Kidney (tissue), 14 donors: ENCODE data around the gene STX8. TPM values are rescaled to one million over a fixed set of nuclear protein-coding genes. Genes with fewer than 3 reads are reported as not detected.
A peak's percentile ranks its signal among the peaks of the same experiment; 100 is the strongest.

Source experiments
- DNase-seq, 5 donors: peaks; one replicate each; pipeline ENCODE4 v3.0.0-alpha.2; 2013 to 2020
- FAIRE-seq: peaks from 2 replicates; lab custom pipeline; 2012; peaks lifted over from hg19 to GRCh38; lab: Jason Lieb, UNC
- H3K27ac ChIP-seq, 2 donors: one replicate each; pipeline ENCODE4 v1.7.0; 2013; ENCODE audit warnings: low read depth in 2 of 2, low read length in 2 of 2, inconsistent platforms in 1 of 2
- H3K27me3 ChIP-seq: one replicate; pipeline ENCODE4 v1.7.1; 2013; ENCODE audit warnings: low read length, inconsistent platforms; ENCODE audit not compliant: control insufficient read depth, insufficient read depth
- H3K36me3 ChIP-seq, 3 donors: one replicate each; pipeline versions ENCODE4 v1.7.0 to v1.7.1; 2013; ENCODE audit warnings: low read length in 3 of 3, control low read depth in 1 of 3, inconsistent platforms in 1 of 3; ENCODE audit not compliant: insufficient read depth in 3 of 3, control insufficient read depth in 2 of 3
- H3K4me1 ChIP-seq, 3 donors: one replicate each; pipeline versions ENCODE4 v1.7.0 to v1.7.1; 2013; ENCODE audit warnings: low read length in 3 of 3, inconsistent platforms in 1 of 3, low read depth in 1 of 3; ENCODE audit not compliant: control insufficient read depth in 2 of 3, insufficient read depth in 2 of 3
- H3K4me3 ChIP-seq, 3 donors: one replicate each; pipeline versions ENCODE4 v1.7.0 to v1.8.1; 2013; ENCODE audit warnings: low read length in 3 of 3, control low read depth in 1 of 3, inconsistent platforms in 1 of 3
- H3K9ac ChIP-seq, 3 donors: one replicate each; pipeline versions ENCODE4 v1.7.0 to v1.7.1; 2013; ENCODE audit warnings: low read length in 3 of 3, control low read depth in 1 of 3, inconsistent platforms in 1 of 3
- H3K9me3 ChIP-seq, 3 donors: one replicate each; pipeline versions ENCODE4 v1.7.0 to v1.7.1; 2013; ENCODE audit warnings: low read length in 3 of 3, control low read depth in 1 of 3, inconsistent platforms in 1 of 3; ENCODE audit not compliant: control insufficient read depth in 2 of 3, insufficient read depth in 1 of 3
- intact Hi-C: fragments of 100-400 bp; cut with DNase I; formaldehyde crosslinking; loops from one replicate; pipeline ENCODE4 v1.11.1; 2022
- polyA plus RNA-seq: library from polyadenylated mRNA; stranded (reverse); fragments of 350-450 nt; fragmentation: Illumina TruSeq; extraction: RNeasy Lipid Tissue Mini Kit (QIAGEN cat#74804); gene quantifications from one replicate; pipeline ENCODE4 v1.2.3, GENCODE V29; 2014; ENCODE audit warnings: low read depth, low replicate concordance; ENCODE audit not compliant: insufficient read depth
- total RNA-seq: library from RNA; stranded (reverse); fragmentation: NEBNext Ultra II Directional; extraction: Animal tissue kit (Norgen Biotek cat#: 25700); gene quantifications from one replicate; pipeline ENCODE4 v1.2.1, GENCODE V29; 2021
- TF ChIP-seq, protein P1 (sequence below): IDR thresholded peaks from 3 replicates; pipeline ENCODE4 v1.5.1; 2012; ENCODE audit warnings: mild to moderate bottlenecking, moderate library complexity, borderline replicate concordance; ENCODE audit not compliant: insufficient read depth; ENCODE audit errors: extremely low read depth
- donor health status: control.
- donor health status: control.
- donor health status: control.
- donor health status: control.
- donor health status: control.
- donor health status: DM: yes; HTN: yes; CAD: no.
- donor health status: Normal renal cell carcinoma (clear cell type).

Gene STX8
- total and polyA plus RNA-seq, 2 donors from 2014 or later: 67.2 to 127 TPM

DNA sequence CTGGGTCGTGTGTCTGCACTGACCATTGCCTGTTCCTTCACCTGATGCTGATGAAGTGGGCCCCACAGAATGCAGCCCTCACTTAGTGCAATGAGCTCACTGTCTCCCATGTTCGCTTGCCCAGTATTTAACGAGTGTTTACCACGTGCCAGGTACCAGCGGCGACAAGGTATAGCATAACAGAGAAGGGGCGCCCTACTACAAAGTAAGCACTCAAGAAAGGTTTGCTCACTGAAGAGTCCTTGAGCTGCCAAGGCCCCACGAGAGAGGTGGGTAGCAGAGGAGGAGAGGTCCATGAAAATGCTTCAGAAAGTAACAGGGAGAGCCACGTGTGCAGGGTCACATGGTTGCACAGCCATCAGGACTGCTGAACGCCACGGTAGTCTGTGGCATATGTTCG lies 324.3 kb downstream of the STX8 start:
- no peak for FAIRE-seq
- TF ChIP-seq, protein P1, sequence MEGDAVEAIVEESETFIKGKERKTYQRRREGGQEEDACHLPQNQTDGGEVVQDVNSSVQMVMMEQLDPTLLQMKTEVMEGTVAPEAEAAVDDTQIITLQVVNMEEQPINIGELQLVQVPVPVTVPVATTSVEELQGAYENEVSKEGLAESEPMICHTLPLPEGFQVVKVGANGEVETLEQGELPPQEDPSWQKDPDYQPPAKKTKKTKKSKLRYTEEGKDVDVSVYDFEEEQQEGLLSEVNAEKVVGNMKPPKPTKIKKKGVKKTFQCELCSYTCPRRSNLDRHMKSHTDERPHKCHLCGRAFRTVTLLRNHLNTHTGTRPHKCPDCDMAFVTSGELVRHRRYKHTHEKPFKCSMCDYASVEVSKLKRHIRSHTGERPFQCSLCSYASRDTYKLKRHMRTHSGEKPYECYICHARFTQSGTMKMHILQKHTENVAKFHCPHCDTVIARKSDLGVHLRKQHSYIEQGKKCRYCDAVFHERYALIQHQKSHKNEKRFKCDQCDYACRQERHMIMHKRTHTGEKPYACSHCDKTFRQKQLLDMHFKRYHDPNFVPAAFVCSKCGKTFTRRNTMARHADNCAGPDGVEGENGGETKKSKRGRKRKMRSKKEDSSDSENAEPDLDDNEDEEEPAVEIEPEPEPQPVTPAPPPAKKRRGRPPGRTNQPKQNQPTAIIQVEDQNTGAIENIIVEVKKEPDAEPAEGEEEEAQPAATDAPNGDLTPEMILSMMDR: no peak

DNA sequence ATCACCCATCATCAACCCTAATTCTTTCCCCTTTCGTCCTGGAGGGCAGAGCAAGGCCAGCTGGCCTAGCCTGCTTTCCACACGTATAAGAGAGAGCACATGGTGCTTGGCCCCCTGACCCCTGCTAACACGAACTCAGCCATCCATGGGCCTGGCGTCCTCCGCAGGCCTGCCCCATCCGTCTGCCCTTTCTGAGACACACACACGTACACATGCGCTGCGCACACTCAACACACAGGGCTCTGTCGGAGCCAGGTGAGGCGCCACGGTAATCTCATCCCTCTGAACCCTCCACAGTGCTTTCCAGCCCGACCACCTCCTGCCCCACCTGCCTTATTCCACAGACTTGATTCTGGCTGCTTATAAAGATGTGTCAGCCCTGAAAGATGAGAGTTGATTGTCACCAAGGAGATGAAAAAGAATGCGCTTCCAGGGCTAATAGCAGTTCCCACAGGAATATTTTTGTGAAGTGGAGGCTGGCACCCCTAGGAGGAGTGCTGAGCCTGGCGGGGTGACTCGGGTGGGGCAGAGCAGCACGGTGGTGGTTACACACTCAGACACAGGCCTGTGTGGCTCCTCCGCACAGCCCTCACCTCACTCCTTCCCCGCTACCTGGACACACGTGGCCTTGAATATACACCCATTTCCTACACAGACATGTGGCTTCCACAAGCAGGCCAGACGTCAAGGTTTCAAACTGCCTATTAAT lies 326.2 kb downstream of the STX8 start:
- FAIRE-seq (no peak), DNase-seq (peak in 1 of 5 donors; percentile 37)
- TF ChIP-seq, protein P1: no peak
- Histone ChIP-seq H3K36me3 (no peaks in the 10 kb centered on the region), H3K9me3 (no peaks in the 10 kb centered on the region), H3K4me3 (no peak overlapping the region), H3K27ac (no peak overlapping the region), H3K4me1 (no peaks in the 10 kb centered on the region), H3K9ac (no peak overlapping the region), H3K27me3 (no peaks in the 10 kb centered on the region)
- intact Hi-C loops: no loop called here

More for the DNA sequence above, 324.3 kb downstream of the STX8 start:
- no peaks in the 10 kb centered on the region for H3K36me3 ChIP-seq
- intact Hi-C loops: no loop called here
- no peaks in the 10 kb centered on the region for H3K9me3 ChIP-seq
- H3K27me3 ChIP-seq: no peaks in the 10 kb centered on the region
- H3K9ac ChIP-seq: no peak overlapping the region
- DNase-seq: no peak
- H3K4me3 ChIP-seq: no peak overlapping the region
- no peak overlapping the region for H3K27ac ChIP-seq
- no peaks in the 10 kb centered on the region for H3K4me1 ChIP-seq

DNA sequence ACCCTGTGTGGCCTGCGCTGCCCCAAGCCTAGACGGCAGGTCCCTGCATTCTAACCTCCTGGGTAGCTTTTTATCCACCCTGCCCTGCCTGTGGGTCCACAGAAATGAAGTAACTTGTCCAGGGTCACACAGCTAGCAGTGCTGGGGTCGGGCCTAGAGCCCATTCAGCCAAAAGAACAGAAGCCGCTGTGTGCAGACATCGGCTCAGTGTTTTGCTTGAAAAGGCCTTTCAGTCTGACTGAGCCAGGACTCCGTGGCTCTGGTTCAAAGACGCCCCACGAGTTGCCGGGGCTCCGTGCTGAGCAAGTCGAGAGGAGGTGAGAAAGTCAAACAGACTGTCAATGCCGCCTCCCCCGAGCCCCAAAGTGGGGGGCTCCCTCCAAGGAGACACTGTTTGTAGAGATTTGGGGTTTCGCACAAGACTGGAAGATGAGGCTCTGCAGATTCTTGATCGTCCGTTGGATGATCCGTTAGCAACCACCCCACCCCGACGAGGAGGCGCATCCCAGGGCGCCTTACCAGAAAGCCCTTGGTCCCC lies 328.1 kb downstream of the STX8 start:
- no peak overlapping the region for H3K4me3 ChIP-seq
- TF ChIP-seq, protein P1: no peak
- no peak overlapping the region for H3K27ac ChIP-seq
- DNase-seq (no peak), FAIRE-seq (no peak)
- no peaks in the 10 kb centered on the region for H3K9me3 ChIP-seq
- H3K4me1 ChIP-seq: no peaks in the 10 kb centered on the region
- intact Hi-C loops: no loop called here
- H3K36me3 ChIP-seq: no peaks in the 10 kb centered on the region
- H3K27me3 ChIP-seq: no peaks in the 10 kb centered on the region
- no peak overlapping the region for H3K9ac ChIP-seq
